Measurements from ENCODE around the gene QRICH1. TPM values are rescaled to one million over a fixed set of nuclear protein-coding genes. Genes with fewer than 3 reads are reported as not detected.

Gene QRICH1
- total RNA-seq, 1 donor from 2014 or later = 129 TPM

- Histone ChIP-seq H3K27me3 (no peaks in the 10 kb centered on the region), H3K27ac (no peak overlapping the region), H3K9me3 (no peaks in the 10 kb centered on the region), H3K4me3 (no peak overlapping the region), H3K4me1 (peaks cover 8 to 16% of the 10 kb centered on the region in 2 donors), H3K36me3 (peaks cover 36 to 44% of the 10 kb centered on the region in 2 donors)
- DNase-seq (ENCODE audit: low spot score in 2 of 2) = no peak
- intact Hi-C loops (cut with DNase I) = no loop called here
- TF ChIP-seq CTCF (IDR thresholded peaks at IDR 0.05) = no peak
Measured at GRCh38 chr3:48985831-48986376, 108.0 kb downstream of the QRICH1 start.

DNA sequence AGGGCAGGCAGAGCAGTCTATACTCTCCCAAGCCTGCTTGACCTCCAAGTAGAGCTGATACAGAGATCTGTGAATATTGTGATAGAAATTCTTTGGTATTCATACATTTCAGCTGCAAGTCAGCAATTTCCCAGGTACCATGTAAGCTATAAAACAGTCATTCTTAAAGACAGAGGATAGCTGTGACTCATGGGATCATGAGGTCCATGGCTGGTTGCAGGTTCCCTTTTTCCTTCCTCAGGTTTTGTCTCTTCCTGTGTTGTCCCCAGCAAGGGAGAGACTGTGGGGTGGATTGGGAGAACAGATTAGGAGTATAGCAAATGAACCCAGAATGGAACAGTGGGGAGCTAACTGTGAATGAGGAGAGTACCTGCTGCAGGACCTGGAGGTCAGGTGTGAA is 109.2 kb downstream of the QRICH1 start:
- no peak for DNase-seq (ENCODE audit: low spot score in 2 of 2)
- intact Hi-C loops (cut with DNase I) = no loop called here
- no peaks in the 10 kb centered on the region for H3K9me3 ChIP-seq
- H3K36me3 ChIP-seq = peaks cover 47 to 56% of the 10 kb centered on the region in 2 donors
- H3K4me3 ChIP-seq = no peak overlapping the region
- no peak overlapping the region for H3K27ac ChIP-seq
- H3K27me3 ChIP-seq = no peaks in the 10 kb centered on the region
- H3K4me1 ChIP-seq = peaks cover 7 to 15% of the 10 kb centered on the region in 2 donors
- TF ChIP-seq CTCF (IDR thresholded peaks at IDR 0.05) = no peak

DNA sequence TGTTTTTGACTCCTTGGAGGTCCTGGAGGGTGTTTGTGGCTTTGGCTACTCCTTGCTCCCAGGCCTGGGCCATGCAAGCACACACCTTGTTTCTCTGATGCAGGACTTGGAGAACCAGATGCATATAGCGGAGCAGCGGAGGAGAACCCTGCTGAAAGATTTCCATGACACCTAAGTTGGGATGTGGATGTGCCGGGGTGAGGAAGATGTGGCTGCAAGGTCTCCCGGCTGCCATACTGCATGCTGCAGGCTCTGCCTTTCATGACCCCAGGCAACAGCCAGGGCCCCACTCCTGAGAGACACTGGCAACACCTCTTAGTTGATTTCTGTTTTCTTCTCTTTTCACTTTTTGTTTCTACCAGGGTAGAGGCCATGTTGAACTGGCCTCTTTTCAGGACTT is 110.8 kb downstream of the QRICH1 start:
- DNase-seq (ENCODE audit: low spot score in 2 of 2) = no peak
- H3K4me1 ChIP-seq = peaks cover 0 to 2% of the 10 kb centered on the region in 2 donors
- H3K36me3 ChIP-seq = peaks cover 61 to 65% of the 10 kb centered on the region in 2 donors
- TF ChIP-seq CTCF (IDR thresholded peaks at IDR 0.05) = no peak
- intact Hi-C loops (cut with DNase I) = no loop called here
- no peak overlapping the region for H3K27ac ChIP-seq
- no peaks in the 10 kb centered on the region for H3K27me3 ChIP-seq
- no peaks in the 10 kb centered on the region for H3K9me3 ChIP-seq
- H3K4me3 ChIP-seq = no peak overlapping the region

- no peak overlapping the region for H3K27ac ChIP-seq
- H3K4me1 ChIP-seq = no peaks in the 10 kb centered on the region
- no peaks in the 10 kb centered on the region for H3K9me3 ChIP-seq
- intact Hi-C loops (cut with DNase I) = no loop called here
- H3K36me3 ChIP-seq = peaks cover 65 to 69% of the 10 kb centered on the region in 2 donors
- no peak overlapping the region for H3K4me3 ChIP-seq
- H3K27me3 ChIP-seq = no peaks in the 10 kb centered on the region
- DNase-seq (ENCODE audit: low spot score in 2 of 2) = no peak
- no peak for TF ChIP-seq CTCF (IDR thresholded peaks at IDR 0.05)
Measured at GRCh38 chr3:48982686-48983085, 111.2 kb downstream of the QRICH1 start.

- Histone ChIP-seq H3K27ac (no peak overlapping the region), H3K27me3 (no peaks in the 10 kb centered on the region), H3K9me3 (no peaks in the 10 kb centered on the region), H3K4me3 (no peak overlapping the region), H3K4me1 (no peaks in the 10 kb centered on the region), H3K36me3 (peaks cover 70 to 76% of the 10 kb centered on the region in 2 donors)
- DNase-seq (ENCODE audit: low spot score in 2 of 2) = no peak
- TF ChIP-seq CTCF (IDR thresholded peaks at IDR 0.05) = no peak
- intact Hi-C loops (cut with DNase I) = no loop called here
Measured at GRCh38 chr3:48982016-48982415, 111.9 kb downstream of the QRICH1 start.

GRCh38 chr3:48980295-48980694 is 113.6 kb downstream of the QRICH1 start:
- intact Hi-C loops (cut with DNase I) = no loop called here
- Histone ChIP-seq H3K9me3 (no peaks in the 10 kb centered on the region), H3K36me3 (peaks cover 85 to 91% of the 10 kb centered on the region in 2 donors), H3K27ac (no peak overlapping the region), H3K27me3 (no peaks in the 10 kb centered on the region), H3K4me3 (no peak overlapping the region), H3K4me1 (no peaks in the 10 kb centered on the region)
- no peak for TF ChIP-seq CTCF (IDR thresholded peaks at IDR 0.05)
- no peak for DNase-seq (ENCODE audit: low spot score in 2 of 2)

All from ascending aorta (tissue), 2 donors.